Measurements from ENCODE around the gene CRYAB. TPM values are rescaled to one million over a fixed set of nuclear protein-coding genes. Genes with fewer than 3 reads are reported as not detected.

CRYAB gene
- total and polyA plus RNA-seq, 4 donors, result 0.33 to 8.6 (median 3.6) TPM

DNA sequence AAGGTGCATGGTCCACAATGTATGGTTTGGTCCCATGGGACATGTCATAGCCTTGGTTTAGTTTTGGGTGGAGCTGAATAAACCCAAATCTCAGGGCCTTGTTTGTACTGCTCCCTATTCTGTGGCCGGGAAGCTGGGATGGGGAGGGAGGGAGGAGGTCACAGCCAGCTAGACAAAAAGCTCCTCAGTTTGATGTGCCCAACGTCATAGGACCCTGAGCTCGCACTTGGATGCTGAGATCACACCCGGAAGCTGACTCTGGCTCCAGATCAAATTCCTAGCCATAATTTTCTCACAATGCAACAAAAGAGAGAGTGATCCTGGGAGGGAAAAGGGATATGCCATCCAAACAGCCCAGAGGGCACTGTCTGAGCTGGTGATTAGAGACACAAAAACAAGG, 2.4 kb upstream of the CRYAB start:
- Histone ChIP-seq H3K27ac (ENCODE audit: low read depth in 1 of 2, low read length in 2 of 2) (peak overlapping the region; percentile 49 to 74), H3K4me3 (ENCODE audit: low read depth in 1 of 3, low read length in 3 of 3) (no peak overlapping the region), H3K36me3 (ENCODE audit: control insufficient read depth in 4 of 4, insufficient read depth in 3 of 4, low read depth in 1 of 4, low read length in 3 of 4) (no peaks in the 10 kb centered on the region), H3K4me1 (ENCODE audit: control insufficient read depth in 4 of 4, insufficient read depth in 4 of 4, low read length in 3 of 4) (peaks cover 0 to 14% (median 9%) of the 10 kb centered on the region in 4 donors), H3K27me3 (ENCODE audit: control insufficient read depth in 4 of 4, insufficient read depth in 4 of 4, low read length in 3 of 4) (no peaks in the 10 kb centered on the region), H3K9ac (ENCODE audit: low read depth in 1 of 2, low read length in 2 of 2) (no peak overlapping the region), H3K9me3 (ENCODE audit: control insufficient read depth in 4 of 4, low read length in 3 of 4) (no peaks in the 10 kb centered on the region)
- DNase-seq (ENCODE audit: low spot score), result no peak
- TF ChIP-seq RXRA (IDR thresholded peaks at IDR 0.05) (peak in 1 of 2 donors; percentile 47), HNF4G (IDR thresholded peaks at IDR 0.05) (no peak)
- WGBS, result 64% methylated on average over 4 of the region's 4 CpGs

- peak overlapping the region; percentile 49 to 74 for H3K27ac ChIP-seq (ENCODE audit: low read depth in 1 of 2, low read length in 2 of 2)
- peaks cover 0 to 6% (median 6%) of the 10 kb centered on the region in 4 donors for H3K4me1 ChIP-seq (ENCODE audit: control insufficient read depth in 4 of 4, insufficient read depth in 4 of 4, low read length in 3 of 4)
- peak overlapping the region in 1 of 3 donors; percentile 11 for H3K4me3 ChIP-seq (ENCODE audit: low read depth in 1 of 3, low read length in 3 of 3)
- no peaks in the 10 kb centered on the region for H3K27me3 ChIP-seq (ENCODE audit: control insufficient read depth in 4 of 4, insufficient read depth in 4 of 4, low read length in 3 of 4)
- H3K9me3 ChIP-seq (ENCODE audit: control insufficient read depth in 4 of 4, low read length in 3 of 4), result no peaks in the 10 kb centered on the region
- no peak for DNase-seq (ENCODE audit: low spot score)
- H3K9ac ChIP-seq (ENCODE audit: low read depth in 1 of 2, low read length in 2 of 2), result no peak overlapping the region
- WGBS, result 78% methylated on average over 24 of the region's 24 CpGs
- no peak for TF ChIP-seq EGR1 (IDR thresholded peaks at IDR 0.05; ENCODE audit: low read depth in 2 of 2)
- H3K36me3 ChIP-seq (ENCODE audit: control insufficient read depth in 4 of 4, insufficient read depth in 3 of 4, low read depth in 1 of 4, low read length in 3 of 4), result no peaks in the 10 kb centered on the region
These were observed 1.7 kb upstream of the CRYAB start for GRCh38 chr11:111913031-111913861.

DNA sequence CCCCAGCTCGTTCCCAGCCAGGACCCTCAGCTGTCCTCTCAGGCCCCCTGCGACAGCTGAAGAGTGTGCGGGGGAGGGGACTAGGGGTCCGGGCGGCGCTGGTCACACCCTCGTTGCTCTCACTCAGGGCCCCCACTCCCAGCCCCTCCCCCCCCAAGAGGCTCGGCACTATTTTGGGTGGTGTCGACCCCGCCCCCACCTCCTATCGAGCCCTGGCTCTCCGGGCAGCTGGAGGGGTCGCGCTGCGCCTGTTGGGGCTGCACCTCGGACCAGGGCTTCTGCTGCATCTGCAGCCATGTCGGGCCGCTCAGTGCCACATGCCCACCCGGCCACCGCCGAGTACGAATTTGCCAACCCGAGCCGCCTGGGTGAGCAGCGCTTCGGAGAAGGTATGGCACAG, 965 bp upstream of the CRYAB start, which contains the start of gene HSPB2:
Gene HSPB2 (plus strand): TSS at position 200 of the 400 bp plus-strand sequence. CDS start 96 bp downstream, at position 296.
- DNase-seq (ENCODE audit: low spot score), result no peak
- Histone ChIP-seq H3K27ac (ENCODE audit: low read depth in 1 of 2, low read length in 2 of 2) (peak within 1 kb of the TSS; percentile 50 to 74), H3K9ac (ENCODE audit: low read depth in 1 of 2, low read length in 2 of 2) (no peak within 1 kb of the TSS), H3K36me3 (ENCODE audit: control insufficient read depth in 4 of 4, insufficient read depth in 3 of 4, low read depth in 1 of 4, low read length in 3 of 4) (no peaks in the 10 kb centered on the region), H3K4me1 (ENCODE audit: control insufficient read depth in 4 of 4, insufficient read depth in 4 of 4, low read length in 3 of 4) (no peaks in the 10 kb centered on the region), H3K4me3 (ENCODE audit: low read depth in 1 of 3, low read length in 3 of 3) (peak within 1 kb of the TSS in 1 of 3 donors; percentile 11), H3K27me3 (ENCODE audit: control insufficient read depth in 4 of 4, insufficient read depth in 4 of 4, low read length in 3 of 4) (no peaks in the 10 kb centered on the region), H3K9me3 (ENCODE audit: control insufficient read depth in 4 of 4, low read length in 3 of 4) (no peaks in the 10 kb centered on the region)
- TF ChIP-seq ATF3 (IDR thresholded peaks at IDR 0.05) (no peak), NR2F2 (IDR thresholded peaks at IDR 0.05) (no peak)
- WGBS, result 29% methylated on average over 26 of the region's 26 CpGs

- DNase-seq (ENCODE audit: low spot score), result no peak
These were observed 651 bp downstream of the CRYAB start for GRCh38 chr11:111910676-111911562.

More at GRCh38 chr11:111910676-111911562, 651 bp downstream of the CRYAB start:
- Histone ChIP-seq H3K27ac (ENCODE audit: low read depth in 1 of 2, low read length in 2 of 2) (peak overlapping the region in 1 of 2 donors; percentile 62), H3K9me3 (ENCODE audit: control insufficient read depth in 4 of 4, low read length in 3 of 4) (no peaks in the 10 kb centered on the region), H3K4me1 (ENCODE audit: control insufficient read depth in 4 of 4, insufficient read depth in 4 of 4, low read length in 3 of 4) (no peaks in the 10 kb centered on the region), H3K36me3 (ENCODE audit: control insufficient read depth in 4 of 4, insufficient read depth in 3 of 4, low read depth in 1 of 4, low read length in 3 of 4) (no peaks in the 10 kb centered on the region), H3K9ac (ENCODE audit: low read depth in 1 of 2, low read length in 2 of 2) (no peak overlapping the region), H3K27me3 (ENCODE audit: control insufficient read depth in 4 of 4, insufficient read depth in 4 of 4, low read length in 3 of 4) (no peaks in the 10 kb centered on the region), H3K4me3 (ENCODE audit: low read depth in 1 of 3, low read length in 3 of 3) (no peak overlapping the region)
- TF ChIP-seq HNF4G (IDR thresholded peaks at IDR 0.05) (no peak), RXRA (IDR thresholded peaks at IDR 0.05) (no peak), RAD21 (IDR thresholded peaks at IDR 0.05) (no peak), ZBTB33 (IDR thresholded peaks at IDR 0.05) (no peak), SP1 (IDR thresholded peaks at IDR 0.05) (no peak), FOXA2 (IDR thresholded peaks at IDR 0.05) (no peak), YY1 (IDR thresholded peaks at IDR 0.05) (no peak), GABPA (IDR thresholded peaks at IDR 0.05 in 1 of 2, conservative IDR thresholded peaks at IDR 0.05 in 1 of 2) (no peak), CTCF (IDR thresholded peaks at IDR 0.05; ENCODE audit: low read depth, low read length, missing input control) (no peak)
- TF ChIP-seq, protein P1, sequence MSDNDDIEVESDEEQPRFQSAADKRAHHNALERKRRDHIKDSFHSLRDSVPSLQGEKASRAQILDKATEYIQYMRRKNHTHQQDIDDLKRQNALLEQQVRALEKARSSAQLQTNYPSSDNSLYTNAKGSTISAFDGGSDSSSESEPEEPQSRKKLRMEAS (IDR thresholded peaks at IDR 0.05), result no peak
- WGBS, result 75% methylated on average over 9 of the region's 9 CpGs
